22Rv1 (cell line): ENCODE measurements around the gene PGC.

Experiments used
- CTCF ChIP-seq: fragments of 450-650 bp; IDR thresholded peaks from 2 replicates; pipeline ENCODE4 v1.5.1; 2017; ENCODE audit warnings: mild to moderate bottlenecking
- ZFX ChIP-seq: fragments of 450-650 bp; IDR thresholded peaks from 2 replicates; pipeline ENCODE4 v1.6.1; 2017; ENCODE audit warnings: antibody characterized with exemption, borderline replicate concordance

GRCh38 chr6:41775293-41775882 is 28.2 kb upstream of the PGC start:
- TF ChIP-seq CTCF = no peak
- TF ChIP-seq ZFX = no peak
